LNCaP clone FGC (cell line): Measurements from ENCODE around the gene PTPRT.

Experiments used
- DNase-seq: peaks from one replicate; pipeline ENCODE4 v3.0.0-alpha.2; 2011; ENCODE audit warnings: low read depth
- H3K4me3 ChIP-seq: 2 replicates; pipeline ENCODE4 v1.5.1; 2011; ENCODE audit warnings: mild to moderate bottlenecking, low read depth, low read length, control low read depth
- TF ChIP-seq, protein P1 (sequence below): IDR thresholded peaks from 2 replicates; pipeline ENCODE4 v1.5.1; 2012; ENCODE audit warnings: mild to moderate bottlenecking; ENCODE audit not compliant: control insufficient read depth, insufficient read depth; ENCODE audit errors: extremely low read depth

The PTPRT gene

GRCh38 chr20:42461291-42461690 is 728.4 kb downstream of the PTPRT start:
- no peak overlapping the region for H3K4me3 ChIP-seq
- TF ChIP-seq, protein P1, sequence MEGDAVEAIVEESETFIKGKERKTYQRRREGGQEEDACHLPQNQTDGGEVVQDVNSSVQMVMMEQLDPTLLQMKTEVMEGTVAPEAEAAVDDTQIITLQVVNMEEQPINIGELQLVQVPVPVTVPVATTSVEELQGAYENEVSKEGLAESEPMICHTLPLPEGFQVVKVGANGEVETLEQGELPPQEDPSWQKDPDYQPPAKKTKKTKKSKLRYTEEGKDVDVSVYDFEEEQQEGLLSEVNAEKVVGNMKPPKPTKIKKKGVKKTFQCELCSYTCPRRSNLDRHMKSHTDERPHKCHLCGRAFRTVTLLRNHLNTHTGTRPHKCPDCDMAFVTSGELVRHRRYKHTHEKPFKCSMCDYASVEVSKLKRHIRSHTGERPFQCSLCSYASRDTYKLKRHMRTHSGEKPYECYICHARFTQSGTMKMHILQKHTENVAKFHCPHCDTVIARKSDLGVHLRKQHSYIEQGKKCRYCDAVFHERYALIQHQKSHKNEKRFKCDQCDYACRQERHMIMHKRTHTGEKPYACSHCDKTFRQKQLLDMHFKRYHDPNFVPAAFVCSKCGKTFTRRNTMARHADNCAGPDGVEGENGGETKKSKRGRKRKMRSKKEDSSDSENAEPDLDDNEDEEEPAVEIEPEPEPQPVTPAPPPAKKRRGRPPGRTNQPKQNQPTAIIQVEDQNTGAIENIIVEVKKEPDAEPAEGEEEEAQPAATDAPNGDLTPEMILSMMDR, result no peak
- no peak for DNase-seq

GRCh38 chr20:42447270-42447669 is 742.4 kb downstream of the PTPRT start:
- TF ChIP-seq, protein P1, result no peak
- no peak overlapping the region for H3K4me3 ChIP-seq
- DNase-seq, result no peak

DNA sequence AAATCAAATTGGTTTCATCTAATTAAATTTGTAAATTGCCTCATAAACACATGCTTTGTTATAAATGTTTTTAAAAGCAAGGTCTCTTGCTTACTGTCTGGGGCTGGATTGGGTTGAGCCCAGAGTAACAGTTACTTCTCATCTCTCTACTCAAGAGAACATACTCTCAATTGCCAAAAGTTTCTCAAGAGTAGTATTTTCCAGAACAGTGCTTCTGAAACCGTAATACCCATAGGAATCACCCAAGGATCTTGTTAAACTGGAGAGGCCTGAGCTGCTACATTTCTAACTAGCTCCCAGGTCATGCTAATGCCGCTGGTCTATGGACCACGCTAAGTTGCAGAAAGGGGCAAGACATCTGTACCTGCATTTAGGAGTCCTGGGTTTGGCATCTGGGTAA is 744.9 kb downstream of the PTPRT start:
- no peak overlapping the region for H3K4me3 ChIP-seq
- no peak for DNase-seq
- TF ChIP-seq, protein P1, result no peak

GRCh38 chr20:42443200-42443599 is 746.5 kb downstream of the PTPRT start:
- no peak overlapping the region for H3K4me3 ChIP-seq
- TF ChIP-seq, protein P1, result no peak
- DNase-seq, result no peak

- TF ChIP-seq, protein P1, result no peak
- no peak overlapping the region for H3K4me3 ChIP-seq
- DNase-seq, result no peak
These were observed 747.0 kb downstream of the PTPRT start for GRCh38 chr20:42442716-42443115.

- no peak overlapping the region for H3K4me3 ChIP-seq
- TF ChIP-seq, protein P1, result no peak
- DNase-seq, result no peak
These were observed 747.8 kb downstream of the PTPRT start for GRCh38 chr20:42441864-42442331.

- TF ChIP-seq, protein P1, result no peak
- H3K4me3 ChIP-seq, result no peak overlapping the region
These were observed 748.4 kb downstream of the PTPRT start for GRCh38 chr20:42441196-42441863.

More at GRCh38 chr20:42441196-42441863, 748.4 kb downstream of the PTPRT start:
- DNase-seq, result no peak
